ENCODE results near the gene ERMARD.

ERMARD gene

DNA sequence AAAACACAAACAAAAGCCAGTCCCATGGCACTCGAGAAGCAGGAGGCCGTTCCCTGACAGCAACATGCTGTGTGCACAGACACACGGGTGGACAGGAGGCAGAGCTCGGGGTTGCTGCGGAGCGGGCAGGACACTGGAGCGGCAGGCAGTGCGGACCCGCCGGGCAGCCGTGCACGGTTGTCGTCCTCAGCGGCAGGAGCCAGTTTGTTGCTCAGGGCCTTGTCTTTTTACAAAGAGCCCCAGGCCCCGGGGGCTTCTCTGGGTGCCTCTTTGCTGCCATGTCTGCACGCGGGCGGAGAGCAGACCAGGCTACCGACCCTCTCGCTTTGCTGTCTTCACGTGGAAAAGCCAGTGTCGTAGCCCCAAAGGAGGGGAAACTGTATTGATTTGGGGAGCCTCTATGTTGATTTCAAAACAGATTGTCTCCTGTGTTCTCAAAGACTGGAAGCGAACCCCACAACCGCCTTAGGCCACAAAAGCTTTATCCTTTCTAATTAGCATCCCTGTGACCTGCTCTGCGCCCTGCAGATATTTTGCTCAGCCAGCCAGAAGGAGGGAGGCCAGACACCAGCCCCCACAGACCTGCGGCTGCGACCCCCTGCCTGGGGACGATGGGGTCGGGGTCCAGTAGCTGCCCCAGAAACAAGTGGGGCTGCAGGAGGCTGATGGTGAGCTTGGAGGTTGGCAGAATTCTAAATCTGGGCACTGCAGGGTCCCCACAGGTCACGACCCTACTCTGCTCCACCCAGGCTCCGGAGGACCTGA, 50.2 kb downstream of the ERMARD start:
- DNase-seq (ENCODE audit: low read depth in 3 of 3) = no peak

DNA sequence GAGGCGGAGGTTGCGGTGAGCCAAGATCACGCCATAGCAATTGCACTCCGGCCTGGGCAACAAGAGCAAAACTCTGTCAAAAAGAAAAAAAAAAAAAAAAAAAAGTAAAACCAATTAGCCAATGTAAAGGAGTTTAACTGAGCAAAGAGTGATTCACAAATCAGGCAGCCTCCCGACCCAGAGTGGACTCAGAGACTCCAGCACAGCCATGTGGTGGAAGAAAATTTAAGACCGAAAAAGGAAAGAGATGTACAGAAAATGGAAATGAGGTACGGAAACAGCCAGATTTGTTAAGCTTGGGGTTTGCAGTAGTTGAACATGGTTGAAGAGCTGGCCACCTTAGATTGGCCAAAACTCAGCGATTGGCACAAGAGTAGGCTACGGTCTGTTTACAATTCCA, 51.4 kb downstream of the ERMARD start:
- DNase-seq (ENCODE audit: low read depth in 3 of 3) = no peak

DNA sequence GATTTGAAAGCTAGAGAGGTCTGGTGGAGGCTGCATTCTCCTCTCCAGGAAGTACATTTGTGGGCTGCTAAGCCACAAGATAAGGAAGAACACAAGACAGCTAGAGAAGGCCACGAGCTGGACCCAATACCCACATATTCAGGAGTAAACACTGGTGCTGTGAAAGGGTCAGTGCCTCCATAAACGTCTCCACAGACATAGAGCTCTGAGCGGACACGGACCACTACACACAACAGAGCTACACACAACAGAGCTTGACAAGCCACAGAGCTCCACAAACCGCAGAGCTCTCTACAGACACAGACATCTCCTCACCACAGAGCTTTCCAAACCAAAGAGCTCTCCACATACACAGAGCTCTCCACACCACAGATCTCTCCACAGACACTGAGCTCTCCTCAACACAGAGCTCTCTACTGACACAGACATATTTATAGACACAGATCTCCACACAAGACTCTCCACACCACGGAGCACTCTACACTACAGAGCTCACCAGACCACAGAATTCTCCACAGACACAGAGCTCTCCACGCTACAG, 51.9 kb downstream of the ERMARD start:
- no peak for DNase-seq (ENCODE audit: low read depth in 3 of 3)

DNA sequence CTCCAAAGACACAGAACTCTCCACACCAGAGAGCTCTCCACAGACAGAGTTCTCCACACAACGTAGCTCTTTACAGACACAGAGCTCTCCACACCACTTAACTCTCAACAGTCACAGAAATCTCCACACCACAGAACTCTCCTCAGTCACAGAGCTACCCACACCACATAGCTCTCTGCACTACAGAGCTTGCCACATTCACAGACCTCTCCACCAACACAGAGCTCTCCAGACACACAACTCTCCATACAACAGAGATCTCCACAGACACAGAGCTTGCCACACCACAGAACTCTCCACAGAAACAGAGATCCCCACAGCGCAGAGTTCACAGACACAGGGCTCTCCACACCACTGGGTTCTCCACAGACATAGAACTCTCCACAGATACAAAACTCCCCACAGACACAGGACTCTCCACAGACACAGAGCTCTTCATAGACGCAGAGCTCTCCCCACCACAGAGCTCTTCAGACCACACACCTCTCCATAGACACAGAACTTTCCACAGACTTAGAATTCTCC, 52.5 kb downstream of the ERMARD start:
- no peak for DNase-seq (ENCODE audit: low read depth in 3 of 3)

DNA sequence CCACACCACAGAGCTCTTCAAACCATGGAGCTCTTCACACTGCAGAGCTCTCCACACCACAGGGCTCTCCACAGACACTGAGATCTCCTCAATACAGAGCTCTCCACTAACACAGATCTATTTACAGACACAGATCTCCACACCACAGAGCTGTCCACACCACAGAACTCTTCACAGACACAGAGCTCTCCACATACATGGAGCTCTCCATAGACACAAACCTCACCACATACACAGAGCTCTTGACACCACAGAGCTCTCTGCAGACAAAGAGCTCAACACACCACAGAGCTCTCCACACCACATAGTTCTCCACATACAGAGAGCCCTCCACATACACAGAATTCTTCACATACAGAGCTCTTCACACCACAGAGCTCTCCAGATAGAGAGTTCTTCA, 53.0 kb downstream of the ERMARD start:
- no peak for DNase-seq (ENCODE audit: low read depth in 3 of 3)

DNA sequence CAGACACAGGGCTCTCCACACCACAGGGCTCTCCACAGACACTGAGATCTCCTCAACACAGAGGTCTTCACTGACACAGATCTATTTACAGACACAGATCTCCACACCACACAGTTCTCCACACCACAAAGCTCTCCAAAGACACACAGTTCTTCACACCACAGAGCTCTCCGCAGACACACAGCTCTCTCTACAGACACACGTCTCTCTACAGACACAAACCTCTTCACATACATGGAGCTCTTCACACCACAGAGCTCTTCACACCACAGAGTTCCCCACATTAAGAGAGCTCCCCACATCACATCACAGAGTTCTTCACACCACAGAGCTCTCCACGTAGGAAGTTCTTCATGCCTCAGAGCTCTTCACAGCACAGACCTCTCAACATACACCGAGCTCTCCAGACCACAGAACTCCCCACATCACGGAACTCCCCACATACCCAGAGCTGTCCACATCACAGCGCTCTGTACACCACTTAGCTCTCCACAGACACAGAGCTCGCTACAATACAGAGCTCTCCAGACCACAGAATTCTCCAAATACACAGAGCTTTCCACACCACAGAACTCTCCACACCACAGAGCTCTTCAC, 53.9 kb downstream of the ERMARD start:
- no peak for DNase-seq (ENCODE audit: low read depth in 3 of 3)

DNA sequence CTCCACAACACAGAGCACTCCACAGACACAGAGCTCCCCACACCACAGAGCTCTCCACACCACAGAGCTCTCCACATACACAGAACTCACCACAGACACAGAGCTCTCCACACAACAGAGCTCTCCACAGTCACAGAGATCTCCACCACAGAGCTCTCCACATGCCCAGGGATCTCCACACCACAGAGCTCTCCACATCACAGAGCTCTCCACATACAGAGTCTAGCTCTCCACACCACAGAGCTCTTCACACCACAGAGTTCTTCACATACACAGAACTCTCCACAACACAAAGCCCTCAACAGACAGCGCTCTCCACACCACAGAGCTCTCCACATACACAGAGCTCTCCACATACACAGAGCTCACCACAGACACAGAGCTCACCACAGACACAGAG, 55.3 kb downstream of the ERMARD start:
- DNase-seq (ENCODE audit: low read depth in 3 of 3) = no peak

DNA sequence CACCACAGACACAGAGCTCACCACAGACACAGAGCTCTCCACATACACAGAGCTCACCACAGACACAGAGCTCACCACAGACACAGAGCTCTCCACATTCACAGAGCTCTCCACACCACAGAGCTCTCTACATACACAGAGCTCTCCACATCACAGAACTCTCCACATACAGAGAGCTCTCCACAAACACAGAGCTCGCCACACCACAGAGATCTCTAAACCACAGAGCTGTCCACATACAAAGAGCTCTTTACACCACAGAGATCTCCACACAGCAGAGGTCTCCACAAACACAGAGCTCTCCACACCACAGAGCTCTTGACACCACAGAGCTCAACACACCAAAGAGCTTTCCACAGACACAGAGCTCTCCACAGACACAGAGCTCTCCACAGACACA, 55.8 kb downstream of the ERMARD start:
- DNase-seq (ENCODE audit: low read depth in 3 of 3) = no peak

DNA sequence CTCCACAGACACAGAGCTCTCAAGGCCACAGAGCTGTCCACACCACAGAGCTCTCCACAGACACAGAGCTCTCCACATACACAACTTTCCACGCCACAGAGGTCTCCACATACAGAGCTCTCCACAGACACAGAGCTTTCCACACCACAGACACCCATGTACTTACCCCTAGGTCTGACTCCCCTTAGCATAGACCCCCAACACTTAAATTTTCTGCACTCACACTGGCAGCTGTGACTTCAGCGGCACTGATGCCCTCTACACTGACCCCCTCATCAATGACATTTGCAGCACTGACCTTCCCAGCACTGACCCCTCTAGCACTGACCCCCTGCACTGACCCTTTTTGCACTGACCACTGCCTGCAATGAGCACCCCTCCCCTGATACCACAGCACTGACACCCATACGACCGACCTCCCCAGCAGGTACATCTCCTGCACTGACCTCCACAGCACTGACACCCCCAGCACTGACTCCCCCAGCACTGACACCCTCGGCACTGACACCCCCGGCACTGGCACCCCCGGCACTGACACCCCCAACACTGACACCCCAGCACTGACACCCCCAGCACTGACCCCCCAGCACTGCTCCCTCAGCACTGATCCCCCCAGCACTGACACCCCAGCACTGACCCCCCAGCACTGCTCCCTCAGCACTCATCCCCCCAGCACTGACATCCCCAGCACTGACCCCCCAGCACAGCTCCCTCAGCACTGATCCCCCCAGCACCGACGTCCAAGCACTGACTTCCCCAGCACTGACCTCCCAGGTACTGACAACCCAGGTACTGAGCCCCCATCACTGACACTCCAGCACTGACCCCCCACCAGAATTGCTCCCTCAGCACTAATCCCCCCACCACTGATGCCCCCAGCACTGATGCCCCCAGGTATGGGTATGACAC, 56.5 kb downstream of the ERMARD start:
- no peak for DNase-seq (ENCODE audit: low read depth in 3 of 3)

DNA sequence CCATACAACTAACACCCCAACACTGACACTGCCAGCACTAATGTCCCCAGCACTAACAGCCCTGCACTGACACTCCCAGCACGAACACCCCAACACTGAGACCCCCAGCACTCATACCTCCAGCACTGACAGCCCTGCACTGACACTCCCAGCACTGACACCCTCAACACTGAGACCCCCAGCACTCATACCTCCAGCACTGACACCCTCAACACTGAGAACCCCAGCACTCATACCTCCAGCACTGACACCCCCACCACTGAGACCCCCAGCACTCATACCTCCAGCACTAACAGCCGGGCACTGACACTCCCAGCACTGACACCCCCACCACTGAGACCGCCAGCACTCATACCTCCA, 57.2 kb downstream of the ERMARD start:
- DNase-seq (ENCODE audit: low read depth in 3 of 3) = no peak

DNA sequence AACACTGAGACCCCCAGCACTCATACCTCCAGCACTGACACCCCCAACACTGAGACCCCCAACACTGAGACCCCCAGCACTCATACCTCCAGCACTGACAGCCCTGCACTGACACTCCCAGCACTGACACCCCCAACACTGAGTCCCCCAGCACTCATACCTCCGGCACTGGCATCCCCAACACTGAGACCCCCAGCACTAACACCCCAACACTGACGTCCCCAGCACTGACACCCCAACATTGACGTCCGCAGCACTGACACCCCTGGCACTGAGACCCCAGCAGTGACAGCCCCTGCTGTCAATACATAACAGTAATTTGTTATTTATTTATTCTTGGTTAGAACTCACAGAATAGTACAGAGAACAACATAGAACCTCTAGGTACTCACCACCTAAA, 58.0 kb downstream of the ERMARD start:
- DNase-seq (ENCODE audit: low read depth in 3 of 3) = no peak

DNA sequence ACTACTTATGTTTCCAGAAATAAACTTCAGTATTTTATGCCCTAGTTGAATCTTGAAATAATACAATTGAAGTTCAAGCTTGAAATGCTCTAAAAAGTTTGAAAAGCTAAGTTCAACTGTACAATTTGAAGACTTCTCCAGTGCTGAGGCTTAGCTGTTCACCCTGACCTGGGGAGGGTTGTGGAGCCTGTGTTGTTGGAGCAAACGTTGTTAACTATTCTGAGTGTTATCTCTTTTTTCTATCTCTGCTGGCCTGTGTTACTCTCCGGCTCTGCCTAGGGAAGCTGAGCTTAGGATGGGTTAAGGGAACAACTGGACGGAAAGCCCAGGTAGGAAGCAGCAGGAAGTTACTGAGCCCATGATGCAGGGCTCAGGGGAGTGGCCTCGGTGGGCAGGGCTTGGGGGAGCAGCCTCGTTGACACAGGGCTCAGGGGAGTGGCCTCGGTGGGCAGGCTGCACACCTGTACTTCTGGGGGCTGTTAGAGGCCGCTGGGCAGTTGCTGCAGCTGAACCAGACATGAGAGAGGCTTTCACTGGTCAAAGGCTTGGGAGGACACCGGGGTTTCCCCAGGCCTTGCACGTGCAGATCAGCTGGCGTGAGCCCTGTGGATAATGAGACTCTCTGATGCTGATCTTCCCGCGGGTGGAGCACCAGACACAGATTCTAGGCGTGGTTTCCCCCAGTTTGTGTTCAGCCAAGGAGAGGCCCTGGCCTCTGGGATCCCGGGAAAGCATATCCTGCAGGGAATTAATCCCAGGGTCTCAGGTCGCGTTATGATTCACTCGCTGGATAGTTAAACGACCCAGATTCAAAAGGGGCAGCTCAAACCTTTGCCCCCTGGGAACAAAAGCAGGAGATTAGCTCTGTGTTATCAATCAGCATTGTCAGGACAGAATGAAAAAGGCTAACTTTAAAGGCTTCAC, 58.9 kb downstream of the ERMARD start:
- no peak for DNase-seq (ENCODE audit: low read depth in 3 of 3)

DNA sequence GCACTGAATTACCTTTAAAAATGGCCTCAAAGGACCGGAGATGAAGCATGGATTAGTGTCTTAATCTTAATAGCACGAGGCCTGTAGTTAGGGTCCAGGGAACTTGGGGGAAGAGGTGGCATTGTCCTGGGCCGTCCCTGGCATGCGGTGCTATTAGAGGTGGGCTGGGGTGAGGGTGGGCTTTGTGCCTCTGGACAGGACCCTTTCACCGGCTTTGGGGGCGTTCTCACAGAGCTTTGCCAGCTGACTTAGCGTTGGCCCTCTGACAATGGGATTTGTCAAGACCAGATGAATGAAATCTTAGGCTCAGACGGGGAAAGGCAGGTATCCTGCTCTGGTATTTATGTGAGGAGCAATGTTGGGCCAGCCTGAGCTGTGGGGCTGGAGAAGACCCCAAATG, 59.6 kb downstream of the ERMARD start:
- DNase-seq (ENCODE audit: low read depth in 3 of 3) = no peak

DNA sequence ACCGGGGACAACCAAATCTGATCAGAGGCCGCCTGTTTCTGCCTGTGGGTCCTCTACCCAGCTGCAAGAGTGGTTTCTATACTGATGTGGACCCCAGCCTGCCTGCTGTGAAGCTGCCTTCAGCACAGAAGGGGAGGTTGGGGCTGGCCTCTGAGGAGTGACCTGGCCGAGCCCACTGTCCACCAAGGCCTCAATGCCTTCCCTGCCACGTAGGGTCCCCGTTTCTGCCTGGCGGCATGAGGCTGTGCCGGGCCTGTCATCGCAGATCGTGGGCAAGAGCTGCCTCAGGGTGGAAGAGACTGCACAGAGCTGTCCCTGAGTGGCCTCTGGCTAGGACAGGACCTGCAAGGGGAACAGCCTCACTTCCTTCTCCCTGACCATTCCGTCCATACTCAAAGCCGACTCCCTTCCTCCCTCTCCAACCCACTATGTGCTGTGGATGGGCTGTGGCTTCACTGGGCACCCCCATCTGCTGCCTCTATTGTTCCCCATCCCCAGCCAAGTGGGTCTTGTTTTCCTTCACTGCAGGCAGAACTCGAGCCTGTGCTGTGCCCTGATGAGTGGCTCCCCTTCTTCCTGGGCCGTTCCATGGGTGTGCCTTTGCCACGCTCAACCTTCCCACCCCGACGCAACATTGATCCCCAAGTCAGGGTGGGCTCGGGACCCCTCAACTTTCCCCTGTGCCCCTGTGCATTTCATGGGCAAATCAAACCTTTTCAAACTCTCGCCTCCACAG, 60.3 kb downstream of the ERMARD start:
- DNase-seq (ENCODE audit: low read depth in 3 of 3) = no peak

DNA sequence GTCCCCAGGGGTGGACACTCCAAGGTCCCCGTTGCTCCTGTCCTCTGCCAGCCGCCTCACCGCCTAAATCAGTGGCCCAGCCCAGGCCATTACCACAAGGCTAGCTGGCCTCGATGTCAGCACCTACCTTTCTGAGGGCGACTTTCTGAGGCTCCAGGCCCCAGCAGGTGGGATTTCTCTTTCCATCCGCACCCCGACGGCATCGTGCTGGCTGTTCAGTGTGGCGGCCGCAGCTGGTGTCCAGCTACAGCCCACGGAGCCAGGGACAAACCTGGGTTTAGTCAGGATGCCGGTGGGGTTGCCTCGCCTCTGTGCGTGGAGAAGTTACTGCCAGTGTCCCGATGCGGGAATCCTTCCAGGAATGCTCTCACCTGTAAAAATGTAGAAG, 60.8 kb downstream of the ERMARD start:
- DNase-seq (ENCODE audit: low read depth in 3 of 3) = no peak

DNA sequence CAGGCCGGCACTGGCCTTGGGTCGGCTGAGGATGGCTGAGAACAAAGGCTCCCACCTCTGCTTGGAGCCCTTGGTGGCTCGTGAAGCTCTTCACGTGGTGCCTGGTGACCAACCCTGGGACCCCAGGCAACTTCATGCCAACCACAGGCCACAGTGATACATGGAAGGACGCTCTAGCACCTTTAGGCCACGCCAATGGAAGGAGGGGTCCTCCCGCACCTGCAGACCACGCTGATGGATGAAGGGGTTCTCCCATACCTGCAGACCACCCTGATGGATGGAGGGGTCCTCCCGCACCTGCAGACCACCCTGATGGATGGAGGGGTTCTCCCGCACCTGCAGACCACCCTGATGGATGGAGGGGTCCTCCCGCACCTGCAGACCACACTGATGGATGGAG, 62.5 kb downstream of the ERMARD start:
- no peak for DNase-seq (ENCODE audit: low read depth in 3 of 3)

DNA sequence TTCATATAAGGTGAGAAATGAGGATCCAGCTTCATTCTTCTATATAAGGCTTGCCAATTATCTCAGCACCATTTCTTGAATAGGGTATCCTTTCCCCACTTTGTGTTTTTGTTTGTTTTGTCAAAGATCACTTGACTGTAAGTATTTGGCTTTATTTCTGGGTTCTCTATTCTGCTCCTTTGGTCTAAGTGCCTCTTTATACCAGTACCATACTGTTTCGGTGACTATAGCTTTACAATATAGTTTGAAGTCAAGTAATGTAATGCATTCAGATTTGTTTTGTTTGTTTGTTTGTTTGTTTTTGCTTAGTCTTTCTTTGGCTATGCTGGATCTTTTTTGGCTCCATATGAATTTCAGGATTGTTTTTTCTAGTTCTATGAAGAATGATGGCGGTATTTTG, 64.6 kb downstream of the ERMARD start:
- DNase-seq (ENCODE audit: low read depth in 3 of 3) = no peak

DNA sequence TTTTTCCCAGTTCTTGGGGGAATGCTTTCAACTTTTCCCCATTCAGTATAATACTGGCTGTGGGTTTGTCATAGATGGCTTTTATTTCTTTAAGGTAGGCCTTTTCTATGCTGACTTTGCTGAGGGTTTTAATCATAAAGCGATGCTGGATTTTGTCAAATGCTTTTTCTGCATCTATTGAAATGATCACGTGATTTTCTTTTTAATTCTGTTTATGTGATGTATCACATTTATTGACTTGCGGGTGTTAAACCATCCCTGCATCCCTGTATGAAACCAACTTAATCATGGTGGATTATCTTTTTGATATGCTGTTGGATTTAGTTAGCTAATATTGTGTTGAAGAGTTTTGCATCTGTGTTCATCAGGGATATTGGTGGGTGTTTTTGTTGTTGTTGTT, 65.6 kb downstream of the ERMARD start:
- no peak for DNase-seq (ENCODE audit: low read depth in 3 of 3)

DNA sequence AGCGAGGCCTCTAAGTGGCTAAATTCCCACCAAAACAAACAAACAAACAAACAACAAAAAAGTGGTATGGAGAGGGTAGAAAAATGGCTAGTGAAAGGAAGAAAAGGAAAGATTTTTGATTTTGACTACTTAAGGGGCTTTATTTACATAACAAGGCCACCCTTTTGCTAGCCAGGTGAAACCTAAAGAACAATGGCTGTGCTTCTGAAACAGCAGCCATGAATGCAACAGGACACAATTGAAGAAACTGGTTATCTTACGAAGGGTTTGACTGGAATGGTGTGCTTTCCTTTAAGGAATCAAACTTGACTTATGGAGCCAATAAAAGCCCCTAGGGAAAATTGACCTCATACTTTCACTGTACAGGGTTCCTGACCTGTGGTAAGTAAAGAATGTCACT, 68.9 kb downstream of the ERMARD start:
- DNase-seq (ENCODE audit: low read depth in 3 of 3) = no peak

DNA sequence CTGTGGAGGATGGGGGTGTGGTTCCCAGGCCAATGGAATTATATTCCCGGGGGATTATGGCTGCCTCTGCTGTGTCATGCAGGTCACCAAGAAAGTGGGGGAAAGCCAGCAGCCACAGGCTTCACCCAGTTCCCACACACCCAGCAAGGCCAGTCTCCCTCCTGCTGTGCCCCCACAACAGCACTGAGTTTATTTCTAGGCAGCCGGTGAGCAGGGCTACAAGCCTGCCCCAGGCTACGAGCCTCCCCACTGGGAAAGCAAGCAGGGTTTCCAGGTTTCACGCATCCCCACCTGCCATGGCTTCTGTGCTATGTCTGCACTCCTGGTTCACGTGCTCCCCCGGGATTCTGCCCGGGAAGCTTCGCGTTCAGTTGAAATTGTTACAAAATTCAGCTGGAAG, 72.6 kb downstream of the ERMARD start:
- DNase-seq (ENCODE audit: low read depth in 3 of 3) = no peak

All from stimulated activated CD4-positive, alpha-beta T cell treated with anti-CD3 and anti-CD28 coated beads, TNF-alpha, amount 100 ng/mL, for 4 hours (primary cell).